NCI-H2171 treated with DMSO at 0.1 percent for 48 hours (cell line): ENCODE results near the gene ACMSD.
A peak's percentile ranks its signal among the peaks of the same experiment; 100 is the strongest.
"Not testable (repeated sequence)": the region's sequence is repeated elsewhere in the genome, so short reads cannot be mapped to it uniquely, and the experiment has no call there.

Experiments
- DNase-seq: peaks from one replicate; lab custom pipeline; 2025; lab: John Stamatoyannopoulos, UW

ACMSD gene

DNA sequence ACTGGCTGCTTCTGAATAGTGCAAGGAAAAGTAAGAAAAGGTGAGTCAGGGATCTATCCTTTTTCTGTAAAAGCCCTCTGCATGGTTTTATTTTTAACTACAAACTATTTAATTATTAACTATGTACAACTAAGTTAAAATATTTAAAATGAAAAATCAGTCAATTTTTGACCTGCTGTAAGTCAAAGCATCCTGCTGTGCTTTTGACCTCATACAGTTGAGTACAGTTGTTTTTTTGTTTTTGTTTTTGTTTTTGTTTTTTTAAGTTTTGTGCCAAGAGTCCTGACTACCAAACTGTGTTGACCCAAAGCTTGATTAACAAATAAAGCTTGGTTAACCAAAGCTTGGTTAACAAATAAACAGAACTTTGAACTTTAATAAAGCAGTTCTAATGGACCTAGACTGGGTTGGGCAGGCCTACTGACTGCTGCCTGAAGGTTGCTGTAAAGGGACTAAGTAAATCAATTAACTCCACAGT is at the start of gene ACMSD:
TSS of gene ACMSD (plus strand) at position 474 of the 478 bp plus-strand sequence. CDS start 67 bp downstream, outside the sequence.
- no peak for DNase-seq

- no peak for DNase-seq
Measured at GRCh38 chr2:134790487-134790886, 47.9 kb upstream of the ACMSD start.

DNA sequence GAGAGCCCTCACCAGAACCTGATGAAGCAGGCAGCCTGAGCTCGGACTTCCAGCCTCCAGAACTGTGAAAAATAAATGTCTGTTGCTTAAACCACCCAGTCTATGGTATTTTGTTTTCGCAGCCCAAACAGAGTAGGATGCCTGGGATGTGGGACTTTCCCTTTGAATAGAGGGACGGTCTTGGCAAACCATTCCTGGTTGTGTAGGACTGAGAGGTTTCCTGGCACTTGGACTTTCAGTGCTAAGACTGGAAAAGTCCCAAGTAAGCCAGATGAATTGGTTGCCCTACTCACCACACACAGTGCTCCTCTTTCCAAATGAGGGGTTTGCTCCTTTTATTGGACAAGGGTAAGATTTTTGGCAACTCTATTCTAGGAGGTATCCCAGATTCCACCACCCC is 46.8 kb upstream of the ACMSD start:
- DNase-seq = no peak

GRCh38 chr2:134792186-134792585 is 46.2 kb upstream of the ACMSD start:
- no peak for DNase-seq

DNA sequence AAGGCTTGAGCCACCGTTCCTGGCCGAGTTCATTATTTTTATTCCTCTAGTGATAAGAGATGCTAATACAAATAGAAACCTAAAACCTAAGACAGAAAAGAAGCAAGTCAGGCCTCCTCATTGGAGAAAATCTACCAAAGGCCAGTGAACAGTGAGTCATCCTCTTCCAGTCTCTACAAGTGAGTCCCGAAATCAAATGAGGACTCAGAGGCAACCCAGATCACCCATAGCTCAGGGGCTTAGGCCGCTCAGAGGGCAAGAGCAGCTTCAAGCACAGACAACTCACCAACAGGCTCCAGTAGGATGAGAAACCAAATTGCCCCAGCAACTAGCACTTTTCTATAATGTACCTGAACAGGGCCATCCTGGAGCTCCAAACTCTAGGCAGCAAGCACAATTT is 42.7 kb upstream of the ACMSD start:
- no peak for DNase-seq

GRCh38 chr2:134796373-134796772 is 42.0 kb upstream of the ACMSD start:
- DNase-seq = no peak

- DNase-seq = no peak
Measured at GRCh38 chr2:134799936-134800335, 38.5 kb upstream of the ACMSD start.

DNA sequence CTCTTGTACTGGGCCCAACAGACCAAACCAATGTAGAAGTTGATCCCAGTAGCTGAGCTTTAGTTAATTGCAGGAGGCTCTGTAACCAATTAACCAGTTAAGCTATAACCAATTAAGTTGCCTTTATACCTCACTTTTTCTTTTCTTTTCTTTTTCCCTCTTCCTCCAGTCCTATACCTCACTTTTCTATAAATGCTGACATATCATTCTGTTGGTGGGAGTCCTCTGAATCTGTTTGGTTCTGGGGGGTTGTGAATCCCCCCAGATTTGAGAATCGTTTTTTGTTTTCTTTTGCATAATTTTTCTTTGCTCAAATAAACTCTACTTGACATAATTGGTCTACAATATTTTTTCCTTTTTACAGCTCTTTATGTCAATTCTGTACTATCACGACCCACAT is 38.1 kb upstream of the ACMSD start:
- no peak for DNase-seq

DNA sequence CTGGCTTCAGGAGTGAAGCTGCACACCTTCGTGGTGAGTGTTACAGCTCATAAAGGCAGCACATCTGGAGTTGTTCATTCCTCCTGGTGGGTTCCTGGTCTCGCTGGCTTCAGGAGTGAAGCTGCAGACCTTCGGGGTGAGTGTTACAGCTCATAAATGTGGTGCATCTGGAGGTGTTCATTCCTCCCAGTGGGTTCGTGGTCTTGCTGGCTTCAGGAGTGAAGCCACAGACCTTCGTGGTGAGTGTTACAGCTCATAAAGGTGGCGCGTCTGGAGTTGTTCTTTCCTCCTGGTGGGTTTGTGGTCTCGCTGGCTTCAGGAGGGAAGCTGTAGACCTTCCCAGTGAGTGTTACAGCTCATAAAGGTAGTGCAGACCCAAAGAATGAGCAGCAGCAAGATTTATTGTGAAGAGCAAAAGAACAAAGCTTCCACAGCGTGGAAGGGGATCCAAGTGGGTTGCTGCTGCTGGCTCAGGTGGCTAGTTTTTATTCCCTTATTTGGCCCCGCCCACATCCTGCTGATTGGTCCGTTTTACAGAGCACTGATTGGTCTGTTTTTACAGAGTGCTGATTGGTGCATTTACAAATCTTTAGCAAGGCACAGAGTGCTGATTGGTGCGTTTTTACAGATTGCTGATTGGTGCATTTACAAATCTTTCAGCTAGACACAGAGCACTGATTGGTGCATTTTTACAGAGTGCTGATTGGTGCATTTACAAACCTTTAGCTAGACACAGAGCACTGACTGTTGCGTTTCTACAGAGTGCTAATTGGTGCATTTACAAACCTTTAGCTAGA is 34.6 kb upstream of the ACMSD start:
- DNase-seq = not testable (repeated sequence)

DNA sequence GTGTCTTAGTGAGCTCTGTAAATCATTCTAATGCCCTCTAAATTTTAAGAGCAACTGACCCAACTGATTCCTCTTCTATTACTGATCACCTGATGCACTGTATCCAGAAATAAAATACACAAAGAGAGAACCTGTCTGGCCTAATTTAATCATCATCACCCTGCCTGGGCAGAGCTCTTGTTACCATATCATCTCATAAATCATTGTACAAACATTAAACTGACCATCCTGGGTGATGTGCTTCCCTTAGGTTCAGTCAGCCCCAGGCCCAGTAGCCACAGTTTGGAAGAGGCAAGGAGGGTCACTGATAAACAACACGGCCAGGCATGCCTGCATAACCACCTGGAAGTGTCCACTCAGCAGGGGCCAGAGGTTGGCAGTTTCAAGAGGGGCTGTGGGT is 22.7 kb upstream of the ACMSD start:
- DNase-seq = no peak

- DNase-seq = no peak
Measured at GRCh38 chr2:134818321-134818720, 20.1 kb upstream of the ACMSD start.

- no peak for DNase-seq
Measured at GRCh38 chr2:134819334-134819733, 19.1 kb upstream of the ACMSD start.

DNA sequence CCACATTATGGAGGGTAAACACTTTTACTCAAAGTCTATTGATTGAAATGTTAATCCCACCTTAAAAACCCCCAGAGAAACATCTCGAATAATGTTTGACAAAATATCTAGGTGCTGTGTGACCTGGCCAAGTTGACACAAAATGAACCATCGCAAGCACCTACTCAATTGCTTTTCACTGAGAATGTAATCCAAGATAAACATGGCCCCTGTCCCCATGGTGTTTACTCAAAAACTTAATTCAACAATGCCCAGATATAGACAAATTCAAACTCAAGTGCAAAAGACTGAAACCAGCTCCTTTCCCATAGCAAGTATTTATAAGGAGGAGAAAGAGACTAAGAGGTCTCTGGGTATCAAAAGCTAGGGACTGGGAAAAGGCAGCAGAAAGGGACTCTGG is 15.0 kb upstream of the ACMSD start:
- no peak for DNase-seq

GRCh38 chr2:134823832-134824231 is 14.6 kb upstream of the ACMSD start:
- no peak for DNase-seq

GRCh38 chr2:134825716-134826115 is 12.7 kb upstream of the ACMSD start:
- not testable (repeated sequence) for DNase-seq

DNA sequence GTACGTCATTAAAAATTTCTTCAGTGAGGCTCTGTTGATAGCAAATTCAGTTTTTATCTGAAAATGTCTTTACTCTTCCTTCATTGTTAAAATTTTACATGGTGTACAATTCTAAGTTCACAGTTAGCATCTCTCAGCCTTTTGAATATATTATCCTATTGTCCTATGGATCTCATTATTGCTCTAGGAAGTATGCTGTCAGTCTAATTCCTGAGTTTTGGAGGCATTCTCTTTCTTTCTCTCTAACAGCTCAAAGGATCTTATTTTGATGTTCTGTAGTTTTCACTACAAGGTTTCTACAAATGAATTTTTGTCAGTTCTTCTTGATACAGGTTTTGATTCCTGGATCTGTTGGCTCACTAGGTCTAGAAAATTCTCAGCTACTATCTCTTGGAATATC is 2.9 kb upstream of the ACMSD start:
- DNase-seq = no peak

- DNase-seq = no peak
Measured at GRCh38 chr2:134836986-134837385, 1.4 kb upstream of the ACMSD start.

- peak; percentile 59 for DNase-seq
Measured at GRCh38 chr2:134839649-134840048, 1.2 kb downstream of the ACMSD start.

- no peak for DNase-seq
Measured at GRCh38 chr2:134842930-134843490, 4.6 kb downstream of the ACMSD start.

- DNase-seq = no peak
Measured at GRCh38 chr2:134843968-134844367, 5.6 kb downstream of the ACMSD start.

GRCh38 chr2:134845028-134845427 is 6.6 kb downstream of the ACMSD start:
- no peak for DNase-seq

GRCh38 chr2:134845719-134846118 is 7.3 kb downstream of the ACMSD start:
- peak; percentile 14 for DNase-seq

DNA sequence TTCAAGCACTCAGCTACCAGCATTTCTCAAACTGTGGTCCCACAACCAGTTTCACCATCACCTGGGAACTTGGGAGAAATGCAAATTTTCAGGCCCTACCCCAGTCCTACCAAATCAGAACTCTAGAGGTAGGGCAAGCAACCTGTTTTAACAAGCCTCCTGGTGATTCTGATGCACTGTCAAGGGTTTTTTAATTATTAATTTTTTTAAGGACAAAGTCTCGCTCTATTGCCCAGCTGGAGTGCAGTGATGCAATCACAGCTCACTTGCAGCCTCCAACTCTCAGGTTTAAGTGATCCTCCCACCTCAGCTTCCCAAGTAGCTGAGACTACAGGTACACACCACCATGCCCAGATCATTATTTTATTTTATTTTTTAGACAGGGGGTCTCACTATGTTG is 7.8 kb downstream of the ACMSD start:
- DNase-seq = no peak

- DNase-seq = not testable (repeated sequence)
Measured at GRCh38 chr2:134847582-134847981, 9.2 kb downstream of the ACMSD start.
